Measurements from ENCODE around the gene DUSP11.

- TF ChIP-seq GABPA (IDR thresholded peaks at IDR 0.05 in 1 of 2, conservative IDR thresholded peaks at IDR 0.05 in 1 of 2) (no peak), CTCF (IDR thresholded peaks at IDR 0.05; ENCODE audit: low read depth, low read length, missing input control) (no peak), ATF3 (IDR thresholded peaks at IDR 0.05) (no peak), YY1 (IDR thresholded peaks at IDR 0.05) (no peak), REST (IDR thresholded peaks at IDR 0.05) (no peak), JUND (IDR thresholded peaks at IDR 0.05) (no peak), EGR1 (IDR thresholded peaks at IDR 0.05; ENCODE audit: low read depth in 2 of 2) (no peak), SP1 (IDR thresholded peaks at IDR 0.05) (no peak), RAD21 (IDR thresholded peaks at IDR 0.05) (no peak), TAF1 (conservative IDR thresholded peaks at IDR 0.05) (no peak), MAX (IDR thresholded peaks at IDR 0.05) (no peak)
These were observed 41.3 kb upstream of the DUSP11 start for GRCh38 chr2:73821227-73821626.
